SU-DHL-6 (cell line): ENCODE measurements around the gene OTUD5.

Source experiments
- EZH2phosphoT487 ChIP-seq: fragments of 200-600 bp; sonication (generic), shearing (Covaris generic); conservative IDR thresholded peaks from 2 replicates; pipeline ENCODE4 v1.6.1; 2018; ENCODE audit warnings: mild to moderate bottlenecking, antibody characterized with exemption, low read length, moderate library complexity, mixed read lengths
- TF ChIP-seq, protein P1 (sequence below): fragments of 200-600 bp; sonication (generic); IDR thresholded peaks from one replicate; pipeline ENCODE4 v1.5.1; 2017; ENCODE audit warnings: antibody characterized with exemption, mild to moderate bottlenecking, low read length, moderate library complexity; ENCODE audit not compliant: insufficient read depth, poor library complexity, severe bottlenecking

DNA sequence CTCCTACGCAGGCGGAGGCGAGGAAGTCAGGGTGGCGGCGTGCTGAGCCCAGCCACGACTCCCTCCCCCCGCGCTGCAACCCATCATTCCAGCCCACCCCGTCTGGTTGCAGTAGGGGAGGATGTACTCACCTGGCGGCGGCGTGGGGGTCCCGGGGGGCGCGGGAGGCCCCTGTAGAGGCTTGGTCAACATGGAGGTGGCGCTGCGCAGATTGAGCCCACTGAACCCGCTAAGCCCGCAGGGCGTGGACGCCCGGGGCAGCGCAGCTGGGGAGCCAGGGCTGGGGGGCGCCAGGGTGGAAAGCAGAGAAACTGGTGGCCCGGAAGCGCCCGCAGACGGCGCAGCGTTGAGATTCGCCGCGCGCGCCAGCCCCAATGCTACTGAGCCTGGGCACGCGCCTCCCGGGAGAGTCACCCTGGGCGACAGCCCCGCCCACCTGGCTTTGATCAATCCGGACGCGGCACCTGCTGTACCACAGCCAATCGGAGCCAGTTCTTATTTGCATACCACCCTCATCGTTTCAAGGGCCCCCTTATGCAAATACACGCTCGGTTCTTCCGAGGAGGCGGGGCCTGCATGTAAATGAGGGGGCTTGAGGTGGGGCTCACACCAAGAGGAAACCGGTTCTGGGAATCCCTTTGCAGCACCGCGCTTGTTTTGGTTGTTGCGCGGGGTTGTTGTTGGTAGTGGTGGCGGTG is 38.6 kb downstream of the OTUD5 start, which contains the start of gene PIM2:
- TF ChIP-seq, protein P1, sequence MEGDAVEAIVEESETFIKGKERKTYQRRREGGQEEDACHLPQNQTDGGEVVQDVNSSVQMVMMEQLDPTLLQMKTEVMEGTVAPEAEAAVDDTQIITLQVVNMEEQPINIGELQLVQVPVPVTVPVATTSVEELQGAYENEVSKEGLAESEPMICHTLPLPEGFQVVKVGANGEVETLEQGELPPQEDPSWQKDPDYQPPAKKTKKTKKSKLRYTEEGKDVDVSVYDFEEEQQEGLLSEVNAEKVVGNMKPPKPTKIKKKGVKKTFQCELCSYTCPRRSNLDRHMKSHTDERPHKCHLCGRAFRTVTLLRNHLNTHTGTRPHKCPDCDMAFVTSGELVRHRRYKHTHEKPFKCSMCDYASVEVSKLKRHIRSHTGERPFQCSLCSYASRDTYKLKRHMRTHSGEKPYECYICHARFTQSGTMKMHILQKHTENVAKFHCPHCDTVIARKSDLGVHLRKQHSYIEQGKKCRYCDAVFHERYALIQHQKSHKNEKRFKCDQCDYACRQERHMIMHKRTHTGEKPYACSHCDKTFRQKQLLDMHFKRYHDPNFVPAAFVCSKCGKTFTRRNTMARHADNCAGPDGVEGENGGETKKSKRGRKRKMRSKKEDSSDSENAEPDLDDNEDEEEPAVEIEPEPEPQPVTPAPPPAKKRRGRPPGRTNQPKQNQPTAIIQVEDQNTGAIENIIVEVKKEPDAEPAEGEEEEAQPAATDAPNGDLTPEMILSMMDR, result no peak
- no peak for TF ChIP-seq EZH2phosphoT487
